Renal cortex interstitium (tissue), 11 donors: ENCODE data around the gene COL4A2. TPM values are rescaled to one million over a fixed set of nuclear protein-coding genes. Genes with fewer than 3 reads are reported as not detected.
"Not testable (repeated sequence)": the region's sequence is repeated elsewhere in the genome, so short reads cannot be mapped to it uniquely, and the experiment has no call there.

Experiments
- DNase-seq, 11 donors: peaks; one replicate each; pipeline ENCODE4 v3.0.0-alpha.2; 2013; ENCODE audit warnings: low read depth in 9 of 11, low spot score in 4 of 11; ENCODE audit errors: extremely low read depth in 1 of 11
- polyA plus RNA-seq, 3 donors: library from polyadenylated mRNA; unstranded; fragments of 120-200 nt; gene quantifications; one replicate each; pipeline ENCODE4 v1.2.1, GENCODE V29; 2013; ENCODE audit not compliant: insufficient read length in 3 of 3

The COL4A2 gene
- polyA plus RNA-seq, 3 donors = 422 to 524 (median 515) TPM

DNA sequence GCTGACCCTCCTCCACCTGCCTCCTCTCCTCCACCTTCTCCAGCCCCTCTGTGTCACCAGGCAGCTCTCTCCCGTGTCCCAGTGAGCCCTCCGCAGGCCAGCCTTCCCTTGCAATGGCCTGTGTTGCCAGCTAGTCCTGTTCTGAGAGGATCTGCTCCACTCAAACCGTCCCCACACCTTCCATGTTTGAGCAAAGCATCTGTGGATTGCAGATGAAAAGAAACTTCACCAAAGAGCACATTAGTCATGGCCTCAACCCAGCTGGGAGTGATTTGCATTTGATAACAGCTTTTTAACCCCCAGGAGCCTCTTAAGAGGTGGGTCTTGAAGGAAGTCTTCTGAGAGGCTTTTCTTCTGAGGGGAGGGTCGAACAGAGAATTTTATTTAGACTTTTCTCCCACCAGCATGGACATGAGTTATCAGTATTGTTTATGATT lies 72.8 kb downstream of the COL4A2 start:
- DNase-seq = no peak

- DNase-seq = no peak
These were observed 73.4 kb downstream of the COL4A2 start for GRCh38 chr13:110380359-110381028.

DNA sequence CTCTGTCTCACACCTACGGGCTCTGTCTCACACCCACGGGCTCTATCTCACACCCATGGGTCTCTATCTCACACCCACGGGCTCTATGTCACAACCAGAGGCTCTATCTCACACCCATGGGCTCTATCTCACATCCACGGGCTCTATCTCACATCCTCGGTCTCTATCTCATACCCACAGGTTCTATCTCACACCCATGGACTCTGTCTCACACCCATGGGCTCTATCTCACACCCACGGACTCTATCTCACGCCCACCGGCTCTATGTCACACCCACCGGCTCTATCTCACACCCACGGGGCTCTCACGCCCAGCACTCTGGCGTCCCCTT lies 73.9 kb downstream of the COL4A2 start:
- no peak for DNase-seq

GRCh38 chr13:110382229-110382628 lies 75.1 kb downstream of the COL4A2 start:
- DNase-seq = no peak

GRCh38 chr13:110382830-110383229 lies 75.7 kb downstream of the COL4A2 start:
- DNase-seq = no peak

DNA sequence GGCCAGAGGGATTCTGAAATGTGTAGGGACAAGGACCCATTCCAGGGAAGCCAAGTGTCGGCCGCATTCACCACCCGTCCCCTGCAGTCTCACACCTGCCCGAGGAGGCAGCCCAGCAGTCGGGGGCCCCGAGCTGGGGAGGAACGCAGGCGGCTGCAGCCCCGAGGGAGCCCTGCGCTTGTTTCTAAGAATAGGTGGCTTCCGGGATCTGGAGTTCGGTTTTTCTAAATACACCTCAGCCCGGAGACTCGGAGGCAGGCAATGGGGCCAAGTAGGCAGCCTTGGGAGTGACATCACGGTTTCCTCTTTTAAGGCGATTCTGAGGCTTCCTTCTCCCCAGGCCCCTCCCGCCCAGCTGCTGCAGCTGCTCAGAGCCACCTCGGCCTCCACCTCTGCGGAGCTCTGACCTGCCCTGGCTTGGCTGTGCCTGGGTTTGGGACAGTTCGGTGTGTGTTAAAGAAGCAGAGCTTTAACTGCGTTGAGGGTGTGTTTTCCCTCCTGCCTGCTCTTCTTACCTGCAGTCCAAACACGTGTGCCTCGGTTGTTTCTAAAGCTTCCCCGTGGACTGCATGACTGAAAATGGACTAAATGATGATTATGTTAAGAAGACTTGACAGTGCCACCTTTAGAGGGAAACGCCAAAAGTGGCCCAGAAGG lies 80.5 kb downstream of the COL4A2 start:
- no peak for DNase-seq

DNA sequence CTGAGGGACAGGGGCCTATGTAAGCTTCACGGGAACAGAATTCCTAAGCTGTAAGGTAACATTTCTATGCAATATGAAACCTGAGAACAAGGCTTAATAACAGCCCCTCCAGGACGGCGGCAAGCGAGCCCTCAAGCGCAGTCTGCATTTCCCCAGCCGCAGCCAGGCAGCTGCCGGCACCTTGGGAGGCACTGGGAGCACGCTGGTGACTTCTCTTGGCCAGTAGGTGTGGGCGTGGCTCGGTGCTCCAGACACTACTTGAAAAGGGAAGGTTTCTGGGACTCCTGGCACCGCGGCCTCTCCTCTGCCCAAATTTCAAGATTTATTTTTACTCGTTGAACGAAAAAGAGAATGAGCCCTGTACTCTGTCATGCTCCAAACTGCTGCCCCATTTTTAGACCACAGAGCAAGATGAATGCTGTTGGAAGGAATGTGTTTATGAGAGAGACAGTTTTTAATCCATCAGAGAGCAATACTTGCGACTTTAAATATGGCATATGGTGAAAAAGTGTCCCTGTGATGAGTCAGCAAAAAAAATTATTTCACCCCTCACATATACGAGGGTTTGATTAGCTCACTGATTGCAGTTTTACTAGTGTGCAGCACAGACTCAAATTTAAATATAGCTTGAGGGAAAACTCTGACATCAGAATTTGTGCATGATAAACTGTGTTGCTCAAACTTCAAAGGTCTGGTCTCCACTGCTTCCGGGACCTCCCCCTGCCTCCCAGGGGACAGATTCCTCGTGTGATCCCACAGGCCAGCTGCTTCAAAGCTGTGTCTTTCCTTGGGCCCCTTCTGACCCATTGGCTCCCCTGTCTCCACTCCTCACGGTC lies 81.2 kb downstream of the COL4A2 start:
- DNase-seq = peak in 4 of 11 donors; percentile 56 to 77 (median 66)

DNA sequence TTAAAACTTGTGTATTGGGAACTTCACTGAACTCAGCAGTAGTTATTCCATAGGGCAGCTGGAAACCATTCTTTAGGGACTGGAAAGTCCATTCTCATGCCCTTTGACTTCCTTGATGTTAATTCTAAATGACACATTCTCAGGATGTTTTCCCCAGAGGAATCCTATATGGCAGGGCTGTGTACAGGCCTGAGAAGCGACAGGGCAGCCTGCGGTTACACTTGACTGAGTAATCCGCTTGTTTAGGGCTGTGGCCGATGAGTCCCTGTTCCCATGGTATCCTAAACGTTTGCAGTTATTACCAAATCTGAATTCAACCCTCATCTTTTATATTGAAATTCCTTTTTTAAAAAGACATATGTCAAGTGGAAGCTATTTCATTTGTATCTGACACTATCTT lies 83.5 kb downstream of the COL4A2 start:
- DNase-seq = peak in 1 of 11 donors; percentile 69

DNA sequence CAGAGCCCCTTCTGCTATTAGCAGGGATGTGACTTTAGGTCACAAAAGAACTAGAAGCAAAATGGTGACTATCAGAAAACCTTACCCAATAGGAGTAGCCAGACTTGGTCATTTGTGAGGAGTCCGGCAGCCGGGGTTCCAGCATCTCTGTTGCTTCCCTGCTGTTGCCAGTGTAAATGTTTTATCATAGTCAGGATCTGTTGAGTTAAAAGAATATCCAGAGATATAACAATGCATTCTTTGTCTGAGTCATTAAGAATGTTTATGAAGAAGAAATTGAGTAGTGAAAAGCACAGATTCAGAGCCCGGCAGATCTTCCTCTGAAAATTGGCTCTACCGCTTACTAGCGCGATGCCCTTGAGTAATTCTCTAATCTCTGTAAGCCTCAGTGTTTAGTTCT lies 84.2 kb downstream of the COL4A2 start:
- no peak for DNase-seq

DNA sequence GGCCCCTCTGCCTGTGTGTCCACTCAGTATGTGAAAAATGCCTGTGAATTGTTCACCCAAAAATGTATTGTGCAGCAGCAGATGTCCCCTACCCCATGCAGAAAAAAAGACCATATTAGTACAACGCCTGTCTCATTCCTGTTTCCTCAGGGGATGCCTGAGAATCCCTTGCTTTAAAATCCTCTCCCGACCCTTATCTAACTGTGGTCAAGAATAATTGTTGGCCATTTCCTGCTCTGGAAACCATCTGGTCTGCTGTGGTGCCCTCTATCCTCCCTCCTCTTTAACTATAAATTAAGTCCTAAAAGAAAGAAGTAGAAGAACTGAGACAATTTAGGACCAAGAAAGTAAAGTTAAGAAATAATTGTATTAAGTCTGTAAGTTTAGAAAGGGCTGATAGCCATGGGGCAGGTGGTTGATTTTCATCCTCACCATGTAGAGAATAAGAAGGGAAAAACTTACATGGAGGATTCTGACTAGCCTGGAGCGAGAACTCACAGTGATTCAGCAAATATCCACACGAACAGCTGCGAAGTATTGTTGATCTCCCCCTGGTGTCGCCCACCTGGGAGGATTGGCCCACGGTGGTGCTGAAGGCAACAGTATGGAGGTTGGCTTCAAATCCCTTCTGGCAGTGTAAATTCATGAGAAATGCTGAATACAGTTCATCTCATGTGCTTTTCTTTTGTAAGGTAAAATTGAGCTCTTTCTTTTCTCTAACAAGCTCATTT lies 85.6 kb downstream of the COL4A2 start:
- no peak for DNase-seq

DNA sequence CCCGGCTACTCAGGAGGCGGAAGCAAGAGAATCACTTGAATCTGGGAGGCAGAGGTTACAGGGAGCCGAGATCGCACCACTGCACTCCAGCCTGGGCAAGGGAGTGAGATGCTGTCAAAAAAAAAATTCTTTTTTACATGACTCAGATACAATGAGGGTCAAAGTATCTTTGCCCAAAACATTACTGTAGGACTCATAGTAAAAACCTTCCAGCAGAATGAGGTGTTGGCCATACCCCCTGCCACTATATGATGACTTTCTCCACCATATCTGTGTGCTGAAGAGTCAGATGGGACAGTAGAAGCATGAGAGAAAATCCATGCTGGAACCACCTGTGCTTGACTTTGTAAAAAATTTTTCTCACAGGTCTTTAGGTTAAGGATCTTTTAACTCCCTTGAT lies 86.7 kb downstream of the COL4A2 start:
- DNase-seq = no peak

DNA sequence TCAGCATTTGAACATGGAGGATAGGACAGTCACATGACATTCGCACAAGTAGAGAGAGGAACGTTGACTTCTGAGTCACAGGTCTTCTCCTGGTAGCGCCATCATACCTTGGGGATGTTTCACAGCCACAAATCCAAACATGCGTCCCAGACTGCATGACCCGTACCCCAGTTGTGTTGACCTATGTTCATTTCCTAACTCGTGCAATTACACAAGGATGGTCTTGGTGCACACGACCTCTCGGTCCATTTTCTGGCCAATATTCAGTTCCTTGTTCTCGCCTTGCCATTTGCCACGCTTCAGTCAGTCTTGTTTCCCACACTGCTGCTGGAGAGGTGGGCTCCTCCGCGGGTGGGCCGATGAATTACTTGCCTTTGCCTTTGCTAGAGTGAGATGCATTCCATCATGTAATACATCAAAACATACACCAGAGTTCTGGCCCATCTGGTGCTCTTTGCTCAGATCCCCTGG lies 87.3 kb downstream of the COL4A2 start:
- DNase-seq = no peak

- DNase-seq = not testable (repeated sequence)
These were observed 88.5 kb downstream of the COL4A2 start for GRCh38 chr13:110395616-110396015.

- DNase-seq = no peak
These were observed 89.4 kb downstream of the COL4A2 start for GRCh38 chr13:110396476-110396875.

GRCh38 chr13:110396913-110397381 lies 89.9 kb downstream of the COL4A2 start:
- no peak for DNase-seq

- DNase-seq = no peak
These were observed 90.5 kb downstream of the COL4A2 start for GRCh38 chr13:110397436-110398115.

DNA sequence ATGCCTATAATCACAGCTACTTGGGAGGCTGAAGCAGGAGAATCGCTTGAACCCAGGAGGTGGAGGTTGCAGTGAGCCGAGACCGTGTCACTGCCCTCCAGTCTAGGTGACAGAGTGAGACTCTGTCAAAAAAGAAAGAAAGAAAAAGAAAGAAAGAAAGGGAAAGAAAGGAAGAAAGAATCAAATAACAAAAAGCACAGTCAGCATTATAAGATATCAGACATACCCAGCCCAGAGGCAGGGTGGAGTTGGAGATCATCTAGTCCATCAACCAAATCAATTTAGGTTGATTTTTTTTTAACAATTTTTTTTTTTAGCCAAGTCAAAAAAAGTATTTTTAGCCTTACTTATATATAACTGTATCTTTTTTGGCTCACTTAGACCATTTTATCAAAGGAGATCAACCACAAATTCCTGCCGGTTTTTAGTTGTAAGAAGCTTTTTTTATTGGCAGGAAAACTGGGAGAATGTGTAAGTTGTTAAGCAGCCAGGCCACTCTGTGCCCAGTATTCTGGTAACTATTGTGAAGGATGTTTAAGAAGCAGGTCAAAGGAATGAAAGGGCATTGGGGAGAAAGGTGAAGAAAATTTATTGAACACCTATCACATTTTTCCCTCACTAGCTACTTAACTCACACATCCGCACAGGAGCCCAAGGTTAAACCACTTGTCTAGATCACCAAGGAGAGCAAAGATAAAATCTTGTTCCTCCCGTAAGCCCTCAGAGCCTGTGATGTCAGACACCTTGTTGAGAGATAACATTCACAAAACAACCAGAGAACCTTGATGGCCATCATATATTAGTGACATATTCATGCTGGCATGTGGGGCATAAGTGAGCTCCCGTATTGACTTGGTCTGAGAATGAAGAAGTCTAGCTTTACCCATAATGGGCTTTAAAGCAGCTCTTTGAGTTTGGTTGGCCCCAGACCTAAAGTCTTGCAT lies 91.8 kb downstream of the COL4A2 start:
- DNase-seq = no peak

DNA sequence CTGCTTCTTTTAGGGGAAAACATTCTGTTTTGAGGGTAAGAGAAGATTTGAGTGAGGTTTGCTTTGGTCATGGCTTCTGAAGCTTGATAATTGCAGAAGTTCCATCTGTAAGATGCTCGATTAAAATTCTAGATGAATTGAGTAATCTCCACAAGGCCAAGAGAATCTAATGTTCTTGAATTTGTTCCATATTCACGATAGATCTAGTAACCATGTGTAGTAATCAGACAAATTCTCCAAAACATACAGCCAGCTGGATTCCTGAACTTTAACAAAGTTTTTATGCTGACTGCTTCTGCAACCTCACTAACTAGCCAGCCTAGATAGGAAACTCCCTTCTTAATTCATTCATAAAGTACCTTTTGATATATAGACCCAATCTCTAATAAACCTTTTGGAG lies 92.7 kb downstream of the COL4A2 start:
- DNase-seq = no peak
